ENCODE measurements around the gene PIGL. TPM values are rescaled to one million over a fixed set of nuclear protein-coding genes. Genes with fewer than 3 reads are reported as not detected.
"Not testable (repeated sequence)": the region's sequence is repeated elsewhere in the genome, so short reads cannot be mapped to it uniquely, and the experiment has no call there.

The PIGL gene
- polyA plus RNA-seq, 3 donors = 23.3 to 47.2 (median 27.7) TPM

DNA sequence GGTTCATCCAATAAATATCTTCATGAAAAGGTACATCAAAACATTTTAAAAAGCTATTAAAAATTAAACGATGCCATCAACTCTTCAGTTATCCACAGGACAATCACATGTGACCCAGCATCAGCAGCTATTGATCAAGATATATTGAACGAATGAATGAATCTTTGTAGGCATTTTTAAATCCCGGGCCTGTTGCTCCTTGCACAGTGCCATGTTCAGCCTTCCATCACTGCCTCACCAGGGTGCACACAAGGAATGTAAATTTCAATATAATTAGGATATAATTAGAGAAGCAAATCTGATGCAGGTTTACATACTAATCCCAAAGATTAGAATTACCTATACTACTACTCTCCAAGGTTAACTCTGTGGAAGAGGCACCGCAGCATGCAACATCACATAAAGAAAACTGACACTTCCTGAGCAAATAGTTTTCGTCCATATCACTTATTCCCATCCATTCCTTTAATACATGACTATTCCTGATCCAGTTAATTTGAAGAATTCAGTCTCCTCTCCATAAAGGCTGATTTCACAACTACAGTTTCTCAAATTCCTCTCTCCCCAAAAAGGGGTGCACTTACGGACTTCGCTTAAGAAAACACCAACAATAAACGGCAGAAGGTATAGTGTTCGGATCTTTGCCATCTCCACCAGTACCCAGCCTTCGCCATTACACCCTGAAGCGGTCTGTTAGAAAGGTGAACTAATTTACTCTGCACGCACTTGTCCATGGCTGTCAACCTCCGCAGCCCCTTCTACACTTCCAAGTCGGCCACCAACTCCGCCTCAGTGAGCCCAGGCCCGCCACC, 2.6 kb upstream of the PIGL start:
- DNase-seq (ENCODE audit: extremely low read depth in 1 of 11, low read depth in 9 of 11, low spot score in 4 of 11) = peak in 3 of 11 donors; percentile 10 to 24 (median 13)

DNA sequence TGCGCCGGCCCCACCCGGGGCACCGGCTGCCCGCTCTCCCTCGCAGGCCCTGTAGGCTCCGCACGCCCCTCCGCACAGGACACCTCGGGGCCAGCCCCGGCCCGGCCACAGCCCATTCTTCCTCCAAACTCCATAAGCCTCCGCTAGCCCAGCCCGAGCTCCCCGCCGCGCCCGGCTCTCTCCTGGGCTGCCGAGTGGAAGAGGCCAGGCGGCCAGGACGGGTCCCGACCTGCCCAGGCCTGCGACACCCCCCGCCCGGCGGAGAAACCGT, 2.1 kb upstream of the PIGL start:
- DNase-seq (ENCODE audit: extremely low read depth in 1 of 11, low read depth in 9 of 11, low spot score in 4 of 11) = peak in 2 of 11 donors; percentile 7 to 45

DNA sequence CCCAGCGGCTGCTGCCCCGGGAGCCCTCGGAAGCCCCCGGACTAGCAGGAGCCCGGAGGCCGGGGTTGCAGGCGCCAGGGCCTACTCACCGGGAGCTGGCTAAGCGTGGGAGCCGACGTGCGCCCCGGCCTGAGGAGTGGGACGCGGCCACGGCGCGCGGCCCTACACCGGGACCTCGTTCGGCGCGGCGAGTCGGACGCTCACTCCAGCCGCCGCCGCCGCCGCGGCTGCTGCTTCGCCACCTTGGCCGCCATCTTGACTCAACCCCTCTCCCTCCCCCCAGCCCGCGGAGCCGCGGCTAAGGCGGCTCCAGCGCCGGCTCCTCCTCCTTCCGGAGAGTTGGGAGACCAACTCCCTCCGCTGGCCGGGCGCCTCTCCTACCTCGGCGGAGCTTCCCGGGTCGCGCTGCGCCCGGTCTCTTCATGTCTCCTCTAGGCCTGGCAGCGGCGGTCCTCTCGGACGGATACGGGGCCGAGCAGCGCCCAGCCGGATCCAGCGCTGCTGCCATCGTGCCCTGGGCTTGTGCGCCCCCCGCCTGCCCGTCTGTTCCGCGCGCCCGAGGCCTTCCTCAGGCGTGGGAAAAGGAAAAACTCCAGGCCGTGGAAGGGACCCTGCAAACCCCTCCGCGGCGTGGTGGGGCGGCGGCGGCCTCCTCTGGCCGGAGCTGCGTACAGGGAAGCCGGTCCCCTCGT, 1.6 kb upstream of the PIGL start, which contains the start of gene NCOR1:
Gene NCOR1 (minus strand): TSS at position 262 of the 692 bp plus-strand sequence. CDS start 20,965 bp downstream, outside the sequence.
- peak; percentile 78 to 95 (median 91) for DNase-seq (ENCODE audit: extremely low read depth in 1 of 11, low read depth in 9 of 11, low spot score in 4 of 11)

DNA sequence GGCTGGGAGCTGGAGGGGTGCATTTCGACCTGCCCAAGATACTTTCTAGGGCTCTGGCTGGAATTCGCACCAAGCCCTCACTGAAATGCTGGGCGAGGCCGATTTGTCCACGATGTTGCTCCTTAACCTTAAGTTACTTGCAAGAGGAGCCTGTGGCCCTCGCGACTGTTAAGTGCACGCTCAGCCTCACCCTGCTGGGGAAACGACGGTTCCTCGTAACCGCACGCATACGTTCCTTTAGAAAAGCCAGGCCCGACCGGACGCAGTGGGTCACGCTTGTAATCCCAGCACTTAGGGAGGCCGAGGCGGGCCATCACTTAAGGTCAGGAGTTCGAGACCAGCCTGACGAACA, 1.1 kb upstream of the PIGL start:
- peak in 1 of 11 donors; percentile 36 for DNase-seq (ENCODE audit: extremely low read depth in 1 of 11, low read depth in 9 of 11, low spot score in 4 of 11)

DNA sequence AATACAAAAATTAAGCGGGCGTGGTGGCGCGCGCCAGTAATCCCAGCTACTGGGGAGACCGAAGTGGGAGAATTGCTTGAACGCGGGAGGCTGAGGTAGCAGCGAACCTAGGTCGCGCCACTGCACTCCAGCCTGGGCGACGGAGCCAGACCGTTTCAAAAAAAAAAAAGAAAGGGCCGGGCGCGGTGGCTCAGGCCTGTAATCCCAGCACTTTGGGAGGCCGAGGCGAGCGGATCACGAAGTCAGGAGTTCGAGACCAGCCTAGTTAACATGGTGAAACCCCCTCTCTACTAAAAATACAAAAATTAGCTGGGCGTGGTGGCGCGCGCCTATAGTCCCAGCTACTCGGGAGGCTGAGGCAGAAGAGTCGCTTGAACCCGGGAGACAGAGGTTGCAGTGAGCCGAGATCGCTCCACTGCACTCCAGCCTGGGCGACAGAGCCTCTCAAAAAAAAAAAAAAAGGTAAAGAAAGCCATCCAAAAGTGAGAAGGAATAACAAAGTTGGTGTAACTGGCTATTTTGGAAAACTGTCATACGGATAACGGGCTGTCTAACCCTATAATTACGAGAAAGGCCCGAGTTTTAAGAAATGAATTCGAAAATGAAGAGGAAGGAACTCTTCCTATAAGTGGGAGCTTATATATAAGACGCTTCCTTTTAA, 539 bp upstream of the PIGL start:
- DNase-seq (ENCODE audit: extremely low read depth in 1 of 11, low read depth in 9 of 11, low spot score in 4 of 11) = not testable (repeated sequence)

DNA sequence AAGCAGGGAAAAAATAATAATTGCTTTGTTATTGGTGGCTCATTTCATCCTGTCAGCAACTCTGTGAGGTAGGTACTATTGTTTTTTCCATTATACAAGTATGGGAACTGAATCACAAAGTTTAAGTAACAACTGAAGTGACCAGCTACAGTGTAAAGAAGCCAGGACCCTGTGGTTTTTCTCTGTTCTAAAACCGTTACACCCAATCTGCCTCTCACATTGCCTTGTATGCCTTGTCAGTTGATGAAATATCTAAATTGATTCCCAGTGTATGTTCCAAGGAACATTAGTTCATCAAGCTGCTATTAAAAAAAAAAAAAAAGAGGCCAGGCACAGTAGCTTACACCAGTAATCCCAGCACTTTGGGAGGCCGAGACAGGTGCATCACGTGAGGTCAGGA, 5.4 kb downstream of the PIGL start:
- DNase-seq (ENCODE audit: extremely low read depth in 1 of 11, low read depth in 9 of 11, low spot score in 4 of 11) = no peak

DNA sequence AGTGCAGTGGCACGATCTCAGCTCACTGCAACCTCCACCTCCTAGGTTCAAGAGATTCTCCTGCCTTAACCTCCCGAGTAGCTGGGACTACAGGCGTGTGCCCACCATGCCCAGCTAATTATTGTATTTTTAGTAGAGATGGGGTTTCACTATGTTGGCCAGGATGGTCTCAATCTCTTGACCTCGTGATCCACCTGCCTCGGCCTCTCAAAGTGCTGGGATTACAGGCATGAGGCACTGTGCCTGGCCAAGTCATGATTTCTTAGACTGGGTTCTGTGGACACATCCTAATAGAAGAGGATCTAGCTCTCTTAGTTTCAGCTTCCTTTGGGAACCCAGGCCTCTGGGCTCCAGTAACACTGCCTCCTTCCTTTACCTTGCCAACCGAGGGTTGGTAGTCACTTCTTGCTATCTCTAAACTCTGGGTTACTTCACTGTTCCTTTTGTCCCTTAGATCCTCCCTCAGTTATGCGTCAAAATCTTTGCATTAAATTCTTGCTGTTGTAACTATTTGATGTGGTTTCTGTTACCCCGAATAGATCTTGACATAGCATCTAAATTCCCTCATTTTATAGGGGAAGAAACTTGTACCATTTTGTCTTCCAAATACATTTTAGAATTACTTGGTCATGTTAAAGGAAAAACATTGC, 13.0 kb downstream of the PIGL start:
- DNase-seq (ENCODE audit: extremely low read depth in 1 of 11, low read depth in 9 of 11, low spot score in 4 of 11) = not testable (repeated sequence)

DNA sequence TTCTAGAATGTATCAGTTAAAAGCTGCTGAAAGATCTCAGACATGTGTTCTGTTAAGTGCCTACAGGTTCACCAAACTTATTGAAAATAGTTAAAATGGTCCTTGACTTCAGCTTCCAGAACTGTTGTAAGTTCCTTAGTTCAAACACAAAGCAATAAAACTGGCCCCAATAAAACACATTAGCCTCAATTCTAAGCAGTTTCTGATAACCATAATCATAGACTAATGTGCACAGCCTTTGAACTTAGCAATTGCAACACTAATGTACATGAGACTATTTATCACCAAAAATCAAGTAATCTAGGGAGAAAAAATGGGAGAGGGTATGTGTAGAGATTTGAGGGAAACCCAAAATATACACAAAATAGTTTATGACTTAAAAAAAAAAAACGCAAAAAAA, 15.4 kb downstream of the PIGL start:
- no peak for DNase-seq (ENCODE audit: extremely low read depth in 1 of 11, low read depth in 9 of 11, low spot score in 4 of 11)

DNA sequence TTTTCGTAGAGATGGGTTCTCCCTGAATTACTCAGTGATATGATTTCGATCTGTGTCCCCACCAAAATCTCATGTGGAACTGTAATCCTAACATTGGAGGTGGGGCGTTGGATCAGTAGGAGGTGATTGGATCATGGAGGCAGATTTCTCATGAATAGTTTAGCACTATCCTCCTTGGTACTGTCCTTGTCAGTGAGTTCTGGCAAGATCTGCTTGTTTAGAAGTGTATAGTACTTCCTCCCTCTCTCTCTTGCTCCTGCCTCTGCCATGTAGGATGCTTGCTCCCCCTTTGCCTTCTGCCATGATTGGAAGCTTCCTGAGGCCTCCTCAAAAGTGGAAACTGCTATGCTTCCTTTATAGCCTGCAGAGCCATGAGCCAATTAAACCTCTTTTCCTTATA, 22.9 kb downstream of the PIGL start:
- no peak for DNase-seq (ENCODE audit: extremely low read depth in 1 of 11, low read depth in 9 of 11, low spot score in 4 of 11)

DNA sequence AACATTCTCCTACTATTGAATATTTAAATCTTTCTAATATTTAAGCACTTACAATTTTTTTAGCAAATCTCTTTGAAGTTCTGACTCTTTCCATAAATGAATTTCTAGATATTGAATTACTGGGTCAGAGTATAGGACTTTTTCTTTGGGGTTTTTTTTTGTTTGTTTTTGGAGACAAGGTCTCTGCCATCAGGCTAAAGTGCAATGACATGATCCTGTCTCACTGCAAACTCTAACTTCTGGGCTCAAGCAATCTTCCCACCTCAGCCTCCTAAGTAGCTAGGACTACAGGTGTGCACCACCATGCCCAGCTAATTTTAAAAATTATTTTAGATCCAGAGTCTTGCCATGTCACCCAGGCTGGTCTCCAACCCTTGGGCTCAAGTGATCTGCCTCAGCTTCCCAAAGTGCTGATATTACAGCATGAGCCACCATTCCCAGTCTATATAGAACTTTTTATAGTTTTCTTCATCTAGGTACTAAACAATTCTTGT, 24.9 kb downstream of the PIGL start:
- DNase-seq (ENCODE audit: extremely low read depth in 1 of 11, low read depth in 9 of 11, low spot score in 4 of 11) = no peak

DNA sequence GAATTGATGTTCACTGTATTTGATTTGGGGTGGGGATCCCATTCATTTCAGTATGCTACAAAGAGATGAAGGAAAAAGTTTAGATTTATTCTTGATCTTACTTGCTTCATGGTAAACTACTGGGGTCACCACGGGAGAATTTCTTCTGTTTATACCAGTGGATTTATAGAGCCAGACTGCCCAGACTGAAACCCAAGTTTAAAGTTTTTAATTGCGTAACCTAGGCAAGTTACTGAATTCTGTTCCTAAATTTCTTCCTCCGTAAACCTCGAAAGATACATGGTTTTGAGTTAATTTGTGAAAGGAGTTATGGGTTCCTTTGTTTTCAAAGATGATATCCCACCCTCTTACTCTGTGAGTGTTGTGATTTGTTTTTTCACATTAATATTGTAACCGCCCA, 26.4 kb downstream of the PIGL start:
- no peak for DNase-seq (ENCODE audit: extremely low read depth in 1 of 11, low read depth in 9 of 11, low spot score in 4 of 11)

DNA sequence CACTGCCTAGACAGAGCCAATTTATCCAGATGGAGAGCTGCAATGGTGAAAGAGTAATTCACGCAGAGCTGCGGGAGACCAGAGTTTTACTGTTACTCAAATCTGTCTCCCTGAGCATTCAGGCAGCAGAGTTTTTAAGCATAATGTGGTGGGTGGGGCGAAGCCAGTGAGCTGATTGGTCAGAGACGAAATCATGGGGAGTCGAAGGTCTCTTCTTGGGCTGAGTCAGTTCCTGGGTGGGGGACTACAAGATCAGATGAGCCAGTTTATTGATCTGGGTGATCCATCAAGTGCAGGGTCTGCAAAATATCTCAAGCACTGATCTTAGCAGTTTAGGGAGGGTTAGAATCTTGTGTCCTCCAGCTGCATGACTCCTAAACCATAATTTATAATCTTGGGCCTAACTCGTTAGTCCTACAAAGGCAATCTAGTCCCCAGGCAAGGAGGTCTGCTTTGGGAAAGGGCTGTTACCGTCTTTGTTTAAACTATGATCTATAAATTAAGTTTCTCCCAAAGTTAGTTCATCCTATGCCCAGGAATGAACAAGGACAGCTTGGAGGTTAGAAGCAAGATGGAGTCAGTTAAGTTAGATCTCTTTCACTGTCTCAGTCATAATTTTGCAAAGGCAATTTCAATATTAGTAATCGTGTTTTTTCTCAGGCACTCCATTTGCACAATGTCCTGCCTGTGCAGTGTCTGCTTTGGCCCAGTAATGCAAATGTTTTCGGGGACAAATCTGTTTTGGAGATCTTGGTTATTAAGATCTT, 27.0 kb downstream of the PIGL start:
- DNase-seq (ENCODE audit: extremely low read depth in 1 of 11, low read depth in 9 of 11, low spot score in 4 of 11) = no peak

DNA sequence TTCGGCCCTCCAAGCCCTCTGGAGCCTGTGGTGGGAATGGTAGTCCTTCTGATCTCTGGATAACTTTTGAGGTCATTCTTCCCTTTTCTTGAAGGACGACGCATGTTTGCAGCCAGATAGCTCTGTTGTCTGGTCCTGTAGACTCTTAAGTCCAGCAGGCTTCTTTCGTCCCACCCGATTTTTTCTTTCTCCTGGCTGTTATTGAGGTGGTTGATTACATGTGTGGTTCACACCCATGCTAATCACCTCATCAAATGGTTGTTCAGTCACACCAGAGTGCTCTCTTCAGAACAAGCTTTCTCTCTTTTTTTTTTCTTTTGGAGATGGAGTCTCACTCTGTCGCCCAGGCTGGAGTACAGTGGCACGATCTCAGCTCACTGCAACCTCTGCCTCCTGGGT, 30.6 kb downstream of the PIGL start:
- no peak for DNase-seq (ENCODE audit: extremely low read depth in 1 of 11, low read depth in 9 of 11, low spot score in 4 of 11)

DNA sequence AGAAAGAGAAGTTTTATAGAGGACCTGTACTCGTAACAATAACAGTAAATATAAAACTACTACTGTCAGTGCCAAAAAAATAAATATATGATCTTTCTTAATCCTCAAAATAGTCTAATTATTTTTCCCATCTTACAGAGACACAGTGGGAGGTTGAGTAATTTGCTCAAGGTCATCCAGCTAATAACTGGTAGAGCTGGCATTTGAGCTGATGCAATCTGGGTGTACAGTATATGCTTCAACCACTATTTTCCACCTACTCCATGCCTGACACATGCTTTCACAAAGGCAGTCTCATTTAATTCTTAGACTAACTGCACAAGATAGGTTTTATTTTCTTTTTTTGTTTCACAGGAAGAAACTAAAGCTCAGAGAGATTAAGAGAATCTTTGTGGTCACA, 33.6 kb downstream of the PIGL start:
- DNase-seq (ENCODE audit: extremely low read depth in 1 of 11, low read depth in 9 of 11, low spot score in 4 of 11) = no peak

DNA sequence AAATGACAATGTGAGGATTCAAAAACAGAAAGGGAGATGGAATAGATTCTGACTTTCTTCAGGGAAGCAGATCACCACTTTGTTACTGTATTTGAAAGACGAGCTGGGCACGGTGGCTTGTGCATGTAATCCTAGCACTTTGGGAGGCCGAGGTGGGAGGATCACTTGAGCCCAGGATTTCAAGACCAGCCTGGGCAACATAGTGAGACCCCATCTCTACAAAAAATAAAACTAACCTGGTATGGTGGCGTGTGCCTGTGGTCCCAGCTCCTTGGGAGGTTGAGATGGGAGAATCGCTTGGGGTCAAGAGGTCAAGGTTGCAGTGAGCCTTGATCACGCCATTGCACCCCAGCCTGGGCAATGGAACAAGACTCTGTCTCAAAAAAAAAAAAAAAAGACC, 34.0 kb downstream of the PIGL start:
- no peak for DNase-seq (ENCODE audit: extremely low read depth in 1 of 11, low read depth in 9 of 11, low spot score in 4 of 11)

DNA sequence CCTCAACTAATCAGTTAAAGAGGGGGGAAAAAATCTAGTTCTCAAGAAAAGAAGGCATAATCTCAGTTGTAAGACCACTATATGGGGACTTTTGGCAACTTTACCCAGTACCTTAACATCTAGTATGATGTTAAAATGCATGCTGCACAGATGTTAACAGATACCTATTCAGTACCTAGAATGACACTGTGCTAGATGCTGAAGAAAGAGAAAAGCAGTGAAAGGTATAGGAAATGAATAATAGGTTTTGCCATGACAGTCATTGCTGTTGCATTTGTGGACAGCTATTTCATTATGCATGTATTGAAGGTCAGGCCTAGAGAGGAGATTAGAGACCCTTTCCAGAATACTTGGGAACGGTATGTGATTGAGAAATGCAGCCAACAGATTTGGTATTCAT, 34.5 kb downstream of the PIGL start:
- no peak for DNase-seq (ENCODE audit: extremely low read depth in 1 of 11, low read depth in 9 of 11, low spot score in 4 of 11)

DNA sequence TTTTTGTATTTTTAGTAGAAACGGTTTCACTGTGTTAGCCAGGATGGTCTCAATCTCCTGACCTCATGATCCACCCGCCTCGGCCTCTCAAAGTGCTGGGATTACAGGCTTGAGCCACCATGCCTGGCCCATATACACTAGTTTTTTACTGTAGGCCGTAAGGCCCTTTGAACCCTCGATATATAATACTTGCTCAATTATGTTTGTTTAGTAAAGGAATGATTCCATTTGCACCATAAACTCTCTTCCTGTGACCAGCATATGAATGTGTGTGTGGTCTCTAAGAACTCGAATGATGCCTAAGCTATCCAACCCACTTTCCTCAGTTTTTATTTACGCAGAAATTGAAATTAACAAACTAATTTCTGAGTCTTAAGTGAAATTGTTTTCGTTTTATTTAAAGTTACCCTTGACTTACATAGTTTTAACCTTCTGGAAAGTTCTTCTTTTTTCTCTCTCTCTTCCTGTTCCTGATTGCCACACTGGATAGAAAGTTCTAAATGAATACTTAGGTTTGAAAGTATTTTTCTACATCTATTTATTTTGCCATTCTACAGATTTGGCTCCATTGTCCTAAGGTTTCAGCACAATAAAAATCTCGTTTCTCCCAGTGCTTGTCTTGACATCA, 37.9 kb downstream of the PIGL start:
- DNase-seq (ENCODE audit: extremely low read depth in 1 of 11, low read depth in 9 of 11, low spot score in 4 of 11) = no peak

DNA sequence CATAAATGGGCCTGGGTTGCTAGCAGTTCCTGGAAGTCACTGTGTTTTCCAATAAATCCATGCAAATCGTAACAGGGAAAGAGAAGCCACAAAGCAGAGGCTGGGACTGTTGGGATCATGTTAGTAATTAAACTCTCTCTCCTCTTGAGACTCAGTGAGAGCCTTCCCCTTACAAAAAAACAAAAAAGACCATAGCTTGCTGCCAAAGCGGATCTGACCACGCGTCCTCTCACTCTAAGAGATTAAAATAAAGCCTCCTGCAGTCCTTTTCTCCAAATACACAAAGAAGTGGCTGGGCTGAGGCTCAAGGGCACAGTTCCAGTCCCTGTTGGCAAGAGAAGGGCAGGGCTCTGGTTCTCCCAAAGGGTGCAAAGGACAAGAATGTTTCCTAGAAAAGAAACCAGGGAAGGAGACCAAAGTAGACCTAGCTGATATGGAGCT, 38.5 kb downstream of the PIGL start:
- DNase-seq (ENCODE audit: extremely low read depth in 1 of 11, low read depth in 9 of 11, low spot score in 4 of 11) = peak in 7 of 11 donors; percentile 12 to 27 (median 20)
